ENCODE results near the gene ADARB2. TPM values are rescaled to one million over a fixed set of nuclear protein-coding genes. Genes with fewer than 3 reads are reported as not detected.

The ADARB2 gene
- total RNA-seq, 1 experiment from 2014 or later, result not detected

GRCh38 chr10:1196656-1197055 is 540.7 kb downstream of the ADARB2 start:
- DNase-seq (ENCODE audit: low spot score), result no peak
- in situ Hi-C loops (cut with HindIII; ENCODE audit: low sequenced_read_pairs), result no loop called here

- in situ Hi-C loops (cut with HindIII; ENCODE audit: low sequenced_read_pairs), result no loop called here
- no peak for DNase-seq (ENCODE audit: low spot score)
Measured at GRCh38 chr10:1195828-1196227, 541.5 kb downstream of the ADARB2 start.

GRCh38 chr10:1194161-1194560 is 543.2 kb downstream of the ADARB2 start:
- DNase-seq (ENCODE audit: low spot score), result no peak
- in situ Hi-C loops (cut with HindIII; ENCODE audit: low sequenced_read_pairs), result no loop called here

- no peak for DNase-seq (ENCODE audit: low spot score)
Measured at GRCh38 chr10:1193561-1193960, 543.8 kb downstream of the ADARB2 start.

GRCh38 chr10:1191752-1192151 is 545.6 kb downstream of the ADARB2 start:
- in situ Hi-C loops (cut with HindIII; ENCODE audit: low sequenced_read_pairs), result no loop called here
- DNase-seq (ENCODE audit: low spot score), result no peak

More at GRCh38 chr10:1193561-1193960, 543.8 kb downstream of the ADARB2 start:
- in situ Hi-C loops (cut with HindIII; ENCODE audit: low sequenced_read_pairs), result no loop called here

GRCh38 chr10:1190791-1191490 is 546.4 kb downstream of the ADARB2 start:
- DNase-seq (ENCODE audit: low spot score), result no peak
- in situ Hi-C loops (cut with HindIII; ENCODE audit: low sequenced_read_pairs), result no loop called here

- no peak for DNase-seq (ENCODE audit: low spot score)
- in situ Hi-C loops (cut with HindIII; ENCODE audit: low sequenced_read_pairs), result no loop called here
Measured at GRCh38 chr10:1190052-1190395, 547.3 kb downstream of the ADARB2 start.

GRCh38 chr10:1189166-1190051 is 547.9 kb downstream of the ADARB2 start:
- in situ Hi-C loops (cut with HindIII; ENCODE audit: low sequenced_read_pairs), result no loop called here
- no peak for DNase-seq (ENCODE audit: low spot score)

GRCh38 chr10:1188558-1189135 is 548.7 kb downstream of the ADARB2 start:
- in situ Hi-C loops (cut with HindIII; ENCODE audit: low sequenced_read_pairs), result no loop called here
- DNase-seq (ENCODE audit: low spot score), result no peak

- in situ Hi-C loops (cut with HindIII; ENCODE audit: low sequenced_read_pairs), result no loop called here
- peak; percentile 26 for DNase-seq (ENCODE audit: low spot score)
Measured at GRCh38 chr10:1187855-1188557, 549.3 kb downstream of the ADARB2 start.

- in situ Hi-C loops (cut with HindIII; ENCODE audit: low sequenced_read_pairs), result no loop called here
- DNase-seq (ENCODE audit: low spot score), result peak; percentile 25
Measured at GRCh38 chr10:1187151-1187854, 550.0 kb downstream of the ADARB2 start.

GRCh38 chr10:1186683-1186990 is 550.7 kb downstream of the ADARB2 start:
- DNase-seq (ENCODE audit: low spot score), result no peak
- in situ Hi-C loops (cut with HindIII; ENCODE audit: low sequenced_read_pairs), result no loop called here

GRCh38 chr10:1185911-1186682 is 551.2 kb downstream of the ADARB2 start:
- in situ Hi-C loops (cut with HindIII; ENCODE audit: low sequenced_read_pairs), result no loop called here
- no peak for DNase-seq (ENCODE audit: low spot score)

- no peak for DNase-seq (ENCODE audit: low spot score)
- in situ Hi-C loops (cut with HindIII; ENCODE audit: low sequenced_read_pairs), result no loop called here
Measured at GRCh38 chr10:1184541-1185430, 552.5 kb downstream of the ADARB2 start.

GRCh38 chr10:1183701-1184100 is 553.6 kb downstream of the ADARB2 start:
- DNase-seq (ENCODE audit: low spot score), result no peak
- in situ Hi-C loops (cut with HindIII; ENCODE audit: low sequenced_read_pairs), result no loop called here

GRCh38 chr10:1183033-1183396 is 554.3 kb downstream of the ADARB2 start:
- no peak for DNase-seq (ENCODE audit: low spot score)

GRCh38 chr10:1182280-1183032 is 554.9 kb downstream of the ADARB2 start:
- in situ Hi-C loops (cut with HindIII; ENCODE audit: low sequenced_read_pairs), result no loop called here
- DNase-seq (ENCODE audit: low spot score), result no peak

More at GRCh38 chr10:1183033-1183396, 554.3 kb downstream of the ADARB2 start:
- in situ Hi-C loops (cut with HindIII; ENCODE audit: low sequenced_read_pairs), result no loop called here
